Stimulated activated CD4-positive, alpha-beta T cell treated with anti-CD3 and anti-CD28 coated beads, Interleukin-15, amount 100 ng/mL, for 24 hours (primary cell): ENCODE measurements around the gene TOLLIP.

Source experiments
- DNase-seq: peaks from one replicate; pipeline ENCODE4 v3.0.0-alpha.2; 2020

Gene TOLLIP

DNA sequence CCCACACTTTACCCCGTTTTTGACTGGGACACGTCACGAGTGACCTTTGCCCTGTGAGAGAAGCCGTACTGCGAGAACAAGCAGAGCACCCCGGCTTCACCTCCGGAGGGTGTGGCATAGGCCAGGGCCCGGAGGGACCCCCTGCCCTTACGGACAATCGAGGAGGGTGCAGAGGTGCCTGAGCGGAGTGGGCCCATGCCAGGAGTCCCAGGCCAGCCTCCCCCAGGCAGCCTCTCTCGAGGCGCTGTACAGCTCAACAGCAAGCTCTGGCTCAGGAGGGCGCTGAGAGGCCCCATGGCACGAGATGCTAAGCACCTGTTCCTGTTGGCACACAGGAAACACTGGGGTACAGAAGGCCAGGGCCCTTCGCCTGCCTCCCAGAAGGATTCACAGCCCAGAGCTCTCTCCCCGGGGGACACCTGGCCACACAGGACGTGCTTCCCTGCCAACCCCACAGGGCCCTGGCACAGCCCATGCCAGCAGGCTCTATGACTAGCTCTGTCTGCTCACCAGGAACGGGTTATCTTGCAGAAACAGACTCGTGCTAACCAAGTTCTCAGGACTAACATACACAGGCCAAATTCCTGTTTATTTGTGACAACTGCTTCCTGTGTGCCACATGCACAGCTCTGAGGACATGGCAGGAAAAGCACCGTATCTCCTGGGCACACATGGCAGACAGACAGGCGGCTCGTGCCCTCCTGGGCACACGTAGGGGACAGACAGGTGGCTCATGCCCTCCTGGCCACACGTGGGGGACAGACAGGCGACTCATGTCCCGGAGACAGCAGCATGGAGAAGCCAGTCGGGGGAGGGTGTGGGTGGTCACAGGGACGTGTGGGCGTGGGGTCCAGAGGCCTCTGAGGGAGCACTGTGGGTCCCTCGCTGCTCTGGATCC, 11.6 kb downstream of the TOLLIP start:
- DNase-seq, result no peak

DNA sequence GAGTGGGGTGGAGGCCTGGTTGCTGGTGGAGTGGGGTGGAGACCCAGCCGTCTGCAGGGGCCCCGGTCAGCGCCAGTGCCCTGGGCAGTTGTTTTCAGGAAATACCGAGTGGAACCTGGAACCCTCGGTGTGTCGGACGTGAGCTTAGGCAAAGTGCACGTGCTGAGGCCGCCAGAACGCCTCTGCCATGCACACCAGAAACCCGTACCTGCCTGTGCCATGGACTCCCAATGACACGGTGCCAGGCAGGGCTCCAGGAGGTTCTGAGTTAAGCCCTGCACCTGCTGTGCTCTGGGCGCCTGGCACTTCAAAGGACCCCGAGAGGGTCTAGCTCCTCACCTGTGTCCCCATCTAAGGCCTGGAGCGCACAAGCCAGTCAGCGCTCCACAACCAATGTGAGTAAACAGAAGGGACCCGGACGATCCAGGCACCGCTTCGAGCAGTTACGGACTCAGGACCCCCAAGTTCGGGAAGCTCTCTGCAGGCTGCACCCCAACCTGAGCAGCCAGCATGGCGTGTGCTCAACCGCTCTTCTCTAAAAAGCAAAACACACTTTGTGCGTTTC, 12.3 kb downstream of the TOLLIP start:
- no peak for DNase-seq

DNA sequence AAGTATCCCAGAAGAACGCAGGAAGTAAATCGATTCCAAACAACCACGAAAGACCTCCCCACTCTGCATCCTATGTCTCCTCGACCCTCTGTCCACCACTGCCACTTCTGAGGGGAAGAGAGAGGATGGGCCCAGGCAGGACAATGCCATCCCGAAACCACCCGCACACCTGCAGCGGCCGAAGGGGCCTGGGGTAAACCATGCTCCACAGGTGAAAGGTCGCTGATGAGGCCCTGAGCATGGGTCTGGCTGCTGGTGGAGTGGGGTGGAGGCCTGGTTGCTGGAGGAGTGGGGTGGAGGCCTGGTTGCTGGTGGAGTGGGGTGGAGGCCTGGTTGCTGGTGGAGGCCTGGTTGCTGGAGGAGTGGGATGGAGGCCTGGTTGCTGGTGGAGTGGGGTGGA, 13.1 kb downstream of the TOLLIP start:
- DNase-seq, result no peak

DNA sequence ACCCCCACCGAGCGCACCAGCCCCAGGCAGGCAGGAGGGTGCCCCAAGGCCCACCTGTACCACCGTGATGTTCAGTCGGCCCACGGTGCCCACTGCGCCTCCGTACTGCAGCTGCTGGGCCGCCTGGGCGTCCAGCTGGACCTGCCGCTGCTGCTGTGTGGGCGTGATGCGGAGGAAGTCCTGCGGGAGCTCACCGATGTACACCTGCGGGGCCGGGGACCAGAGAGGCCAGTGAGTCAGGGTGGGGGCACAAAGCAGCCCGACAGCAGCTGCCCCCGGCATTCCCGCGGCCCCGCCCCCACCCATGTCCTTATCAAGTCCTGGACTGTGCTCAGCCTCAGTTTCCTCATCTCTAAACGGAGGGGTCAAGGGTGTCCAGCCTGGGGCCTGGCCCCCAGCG, 13.8 kb downstream of the TOLLIP start:
- no peak for DNase-seq

DNA sequence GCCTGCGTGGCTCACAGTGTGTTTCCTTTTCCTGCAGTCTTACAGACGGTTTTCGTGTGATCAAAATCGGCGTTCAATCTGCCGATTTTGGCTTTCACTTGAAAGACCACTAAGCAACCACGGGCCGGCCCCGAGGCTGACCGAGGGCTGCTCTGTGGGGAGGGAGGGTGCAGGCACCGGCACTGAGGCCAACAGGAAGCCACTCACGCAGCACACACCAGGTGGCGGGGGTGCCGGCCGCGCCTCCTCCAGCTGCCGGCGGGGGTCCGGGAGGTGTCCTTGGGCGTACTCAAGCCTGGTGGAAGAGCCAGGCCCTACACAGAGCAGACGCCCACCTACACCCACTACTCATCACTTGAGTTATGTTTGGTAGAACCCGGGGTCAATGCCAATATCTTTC, 14.3 kb downstream of the TOLLIP start:
- DNase-seq, result no peak

DNA sequence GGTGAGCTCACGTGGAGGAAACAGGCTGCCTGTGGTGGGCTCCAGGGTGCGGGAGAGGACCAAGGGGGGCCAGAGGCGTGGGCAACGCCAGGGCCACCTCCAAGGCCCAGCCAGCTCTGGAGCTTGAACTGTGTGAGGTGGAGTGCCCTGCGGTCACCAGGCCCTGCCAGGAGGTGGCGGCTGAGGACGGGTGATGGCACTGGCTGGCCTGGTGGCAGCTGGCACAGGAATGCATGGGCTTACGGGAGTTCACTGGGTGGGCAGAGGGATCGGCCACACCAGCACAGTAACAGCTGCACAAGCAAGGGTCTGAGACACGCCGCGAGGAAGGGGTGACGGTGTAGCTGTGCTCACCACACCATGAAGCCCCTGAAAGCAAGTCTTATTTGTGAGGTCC, 15.8 kb downstream of the TOLLIP start:
- DNase-seq, result peak; percentile 24

DNA sequence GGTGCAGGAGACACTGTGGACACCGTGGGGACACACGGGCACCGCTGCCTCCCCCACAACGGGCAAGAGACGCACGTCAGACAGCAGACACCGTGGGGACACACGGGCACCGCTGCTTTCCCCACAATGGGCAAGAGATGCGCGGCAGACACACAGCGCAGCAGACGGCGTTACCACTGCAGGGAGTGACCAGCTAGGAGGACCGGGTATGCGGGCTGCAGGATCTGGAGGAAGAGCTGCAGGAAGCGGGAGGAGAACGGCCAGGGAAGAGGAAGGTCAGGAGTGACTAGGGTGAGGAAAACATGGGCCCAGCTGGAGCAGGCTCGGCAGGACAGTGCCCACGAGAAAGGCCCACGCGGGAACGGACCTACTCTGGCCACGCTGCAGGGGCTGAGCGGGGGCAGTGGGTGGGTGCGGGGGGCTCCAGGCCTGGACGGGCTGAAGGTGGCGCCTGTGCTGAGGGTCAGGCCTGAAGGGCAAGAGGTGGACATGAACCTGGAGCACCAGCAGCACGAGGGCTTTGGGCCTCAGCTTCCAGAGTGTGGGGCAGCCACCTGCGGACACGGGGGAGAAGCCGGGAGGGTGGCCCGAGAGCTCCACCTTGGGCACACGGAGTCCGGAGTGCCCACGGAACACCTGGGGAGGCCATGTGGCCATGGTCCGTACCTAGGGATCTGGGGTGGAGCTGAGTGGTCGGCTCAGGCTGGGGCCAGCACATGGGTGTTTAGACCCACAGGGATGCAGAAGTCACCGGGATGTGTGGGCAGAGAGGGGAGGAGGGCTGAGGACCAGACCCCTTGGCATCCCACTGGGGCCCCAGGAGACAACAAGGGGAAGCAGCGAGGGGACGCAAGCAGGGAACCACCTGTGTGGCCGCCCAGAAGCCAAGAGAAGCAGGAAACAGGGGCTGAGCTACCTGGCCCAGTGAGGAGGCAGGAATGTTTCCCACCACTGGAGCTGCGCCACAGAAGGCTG, 16.5 kb downstream of the TOLLIP start:
- no peak for DNase-seq

DNA sequence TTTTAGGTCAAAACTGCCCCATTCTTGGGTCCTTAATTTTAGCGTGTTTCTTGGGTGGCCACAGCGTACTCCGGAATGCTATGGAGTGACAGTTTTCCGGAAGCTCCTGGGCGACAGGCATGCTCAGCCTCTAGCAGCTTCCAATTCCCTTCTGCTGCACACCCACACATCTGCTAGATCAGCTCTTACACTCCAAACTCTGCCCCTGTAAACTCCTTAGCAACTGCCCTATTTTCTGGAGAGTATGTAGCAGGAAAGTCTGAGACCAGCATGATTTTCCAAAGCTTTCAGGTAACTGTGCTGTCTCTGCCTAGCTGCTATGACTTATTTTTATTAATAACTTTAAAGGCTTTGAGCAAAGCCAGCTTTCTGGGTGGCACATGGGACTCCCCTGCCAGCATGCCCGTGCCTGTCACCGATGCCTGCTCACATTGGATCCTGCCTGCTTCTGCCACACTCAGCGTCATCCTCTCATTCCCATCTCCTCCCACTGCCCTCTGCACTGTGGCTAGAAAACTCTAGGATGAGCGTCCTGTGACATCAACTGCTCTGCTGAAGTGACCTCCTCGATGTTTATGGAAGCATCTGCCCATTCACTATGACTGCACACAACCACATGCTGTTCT, 17.3 kb downstream of the TOLLIP start:
- DNase-seq, result no peak

DNA sequence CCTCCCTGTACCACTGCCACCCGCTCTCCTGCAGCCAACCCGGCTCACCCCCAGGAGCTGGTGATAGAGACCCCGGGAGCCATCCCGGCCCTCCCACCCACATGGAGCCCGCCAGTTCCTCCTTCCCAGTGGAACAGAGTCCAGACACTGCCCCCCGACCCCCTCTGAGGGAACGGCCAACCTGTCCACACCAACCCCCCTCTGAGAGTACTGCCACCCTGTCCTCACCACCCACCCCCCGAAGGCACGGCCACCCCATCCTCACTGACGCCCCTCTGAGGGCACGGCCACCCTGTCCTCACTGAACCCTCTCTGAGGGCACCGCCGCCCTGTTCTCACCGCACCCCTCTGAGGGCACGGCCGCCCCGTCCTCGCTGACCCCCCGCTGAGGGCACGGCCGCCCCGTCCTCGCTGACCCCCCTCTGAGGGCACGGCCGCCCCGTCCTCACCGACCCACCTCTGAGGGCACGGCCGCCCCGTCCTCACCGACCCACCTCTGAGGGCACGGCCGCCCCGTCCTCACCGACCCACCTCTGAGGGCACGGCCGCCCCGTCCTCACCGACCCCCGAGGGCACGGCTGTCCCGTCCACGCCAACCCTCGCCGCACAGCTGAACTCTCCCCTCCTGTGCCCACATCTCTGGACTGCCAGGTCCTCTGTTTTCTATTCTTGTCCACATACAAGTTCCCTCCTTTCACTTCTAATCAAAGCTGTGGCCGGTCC, 18.0 kb downstream of the TOLLIP start:
- no peak for DNase-seq

DNA sequence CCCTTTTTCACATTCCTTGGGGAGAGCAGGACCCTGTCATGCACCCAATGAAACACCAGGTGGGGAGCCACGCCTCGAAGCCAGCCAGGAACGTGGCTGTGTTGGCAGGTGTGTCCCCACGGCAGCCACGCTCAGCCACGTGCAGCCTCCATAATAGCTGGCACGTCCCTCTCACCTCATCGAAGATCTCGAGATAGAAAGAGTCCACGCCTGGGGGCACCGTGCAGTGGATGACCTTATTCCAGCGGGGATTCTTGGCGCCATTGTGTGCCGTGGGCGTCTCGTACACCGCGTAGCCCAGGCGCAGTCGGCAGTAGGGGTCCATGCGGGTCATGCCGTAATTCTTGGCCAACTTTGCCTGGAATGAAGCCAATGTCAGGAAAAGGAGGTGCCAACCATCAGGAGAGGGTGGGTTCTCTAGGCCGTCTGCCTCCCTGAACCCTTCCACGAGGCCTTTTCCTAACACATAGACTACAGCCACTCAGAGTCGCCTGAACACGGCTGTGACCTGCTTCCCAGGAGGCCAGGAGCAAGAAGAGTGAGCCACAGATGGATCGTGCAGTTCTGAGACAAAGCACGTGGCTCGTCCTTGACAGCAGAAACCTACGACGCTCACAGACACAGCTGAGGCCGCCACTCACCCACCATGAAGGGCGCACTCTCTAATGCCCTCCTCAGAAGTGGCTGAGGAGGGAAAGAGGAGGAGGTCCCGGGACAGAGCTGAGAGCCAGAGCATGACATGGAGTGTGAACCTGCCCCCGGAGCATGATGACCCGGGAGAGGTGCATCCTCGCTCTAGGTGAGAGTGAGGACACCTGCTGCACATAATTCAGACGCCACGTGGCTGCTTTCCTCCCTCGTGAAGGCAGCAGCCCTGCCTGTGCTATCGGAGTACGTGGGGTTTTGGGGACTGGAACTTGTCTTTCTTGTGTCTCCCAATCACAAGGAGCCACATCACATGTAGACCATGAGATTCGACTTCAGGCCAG, 19.1 kb downstream of the TOLLIP start:
- DNase-seq, result no peak

DNA sequence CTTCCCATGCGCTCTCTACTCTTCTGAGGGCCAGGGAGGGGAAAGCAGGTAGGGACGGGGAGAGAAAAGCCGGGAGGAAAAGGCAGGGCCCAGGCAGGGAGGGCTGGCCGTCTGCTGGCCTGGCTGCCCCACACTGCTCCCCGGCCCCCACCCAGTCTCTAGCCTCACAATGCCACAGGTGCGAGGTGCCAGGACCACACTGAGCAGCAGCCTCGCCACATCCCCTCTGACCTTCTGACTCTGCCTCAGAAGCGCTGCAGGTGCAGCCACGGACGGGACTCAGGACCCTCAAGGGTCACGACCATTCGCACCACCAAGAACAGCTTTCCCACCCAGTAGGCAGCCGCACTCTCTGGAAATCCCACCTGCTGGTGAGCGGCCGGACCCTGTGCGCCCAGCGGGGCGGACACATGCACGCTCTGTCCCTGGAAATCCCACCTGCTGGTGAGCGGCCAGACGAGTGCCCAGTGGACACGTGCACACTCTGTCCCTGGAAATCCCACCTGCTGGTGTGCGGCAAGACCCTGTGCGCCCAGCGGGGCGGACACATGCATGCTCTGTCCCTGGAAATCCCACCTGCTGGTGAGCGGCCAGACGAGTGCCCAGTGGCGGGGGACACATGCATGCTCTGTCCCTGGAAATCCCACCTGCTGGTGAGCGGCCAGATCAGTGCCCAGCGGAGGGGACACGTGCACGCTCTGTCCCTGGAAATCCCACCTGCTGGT, 20.1 kb downstream of the TOLLIP start:
- no peak for DNase-seq

DNA sequence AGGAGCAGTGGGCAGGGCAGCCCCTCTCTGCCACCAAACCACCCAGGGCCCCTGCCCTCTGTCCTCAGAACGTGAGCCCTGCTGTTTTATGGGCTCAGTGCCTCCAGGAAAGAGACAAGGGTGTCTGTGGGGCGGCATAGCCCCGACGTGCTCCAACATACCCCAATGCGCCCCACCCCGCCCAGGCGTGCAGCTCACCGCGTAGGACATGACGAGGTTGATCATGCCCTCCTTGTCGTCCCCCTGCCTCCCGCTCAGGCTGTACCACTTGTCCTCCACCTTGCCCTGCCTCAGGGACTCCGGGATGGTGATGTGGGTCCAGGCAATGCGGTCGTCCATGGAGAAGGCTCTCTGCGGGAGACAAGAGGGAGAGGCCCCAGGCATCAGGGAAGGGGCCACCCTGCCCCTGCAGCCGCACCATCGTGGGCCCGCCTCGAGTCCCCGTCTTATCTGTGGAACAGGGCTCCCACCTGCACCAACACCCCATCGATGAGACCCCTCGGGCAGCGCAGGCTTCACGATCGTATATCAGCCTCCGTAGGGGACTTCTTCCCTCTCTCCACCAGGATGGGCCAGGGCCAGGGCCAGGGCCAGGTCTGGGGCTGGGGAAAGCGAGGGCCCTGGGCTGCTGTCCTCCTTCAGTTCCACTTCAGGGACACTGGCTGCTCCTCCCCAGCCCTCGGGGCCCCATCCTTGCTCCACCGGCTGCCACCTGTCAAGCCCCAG, 20.8 kb downstream of the TOLLIP start:
- no peak for DNase-seq

DNA sequence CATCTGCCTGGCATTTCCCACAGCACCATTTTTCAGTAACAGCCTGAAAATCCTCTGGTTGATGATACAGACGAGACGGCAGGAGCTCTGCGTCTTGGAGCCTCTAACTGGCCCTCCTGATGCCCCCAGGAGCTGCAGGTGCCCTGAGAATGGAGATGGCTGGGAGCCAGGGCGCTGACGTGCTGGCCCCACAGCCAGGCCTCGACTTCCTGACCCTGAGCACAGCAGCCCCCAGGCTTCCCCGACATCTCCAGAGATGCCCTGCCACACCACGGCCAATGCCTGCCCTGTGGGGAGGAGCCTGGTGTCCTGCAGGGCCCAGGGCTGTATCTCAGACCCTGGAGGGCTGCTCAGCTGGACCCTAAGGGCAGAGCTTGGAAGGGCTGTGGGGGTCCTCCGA, 21.5 kb downstream of the TOLLIP start:
- DNase-seq, result no peak

DNA sequence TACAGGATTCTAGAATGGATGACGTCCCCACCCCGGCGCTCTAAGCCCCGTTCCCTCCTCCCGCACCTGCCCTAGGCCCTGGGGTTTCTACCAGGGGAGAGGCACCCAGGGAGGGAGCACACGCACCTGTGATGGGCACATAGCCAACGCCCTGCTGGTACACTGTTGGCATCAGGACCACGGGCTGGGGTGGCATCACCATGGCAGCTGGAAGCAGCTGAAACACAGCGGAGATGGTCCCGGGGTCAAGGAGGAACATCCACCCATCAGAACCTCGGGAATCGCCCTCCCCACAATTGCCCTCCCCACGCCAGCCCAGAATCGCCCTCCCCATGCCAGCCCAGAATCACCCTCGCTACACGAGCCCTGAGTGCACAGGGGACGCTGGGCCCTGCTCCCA, 23.6 kb downstream of the TOLLIP start:
- no peak for DNase-seq

DNA sequence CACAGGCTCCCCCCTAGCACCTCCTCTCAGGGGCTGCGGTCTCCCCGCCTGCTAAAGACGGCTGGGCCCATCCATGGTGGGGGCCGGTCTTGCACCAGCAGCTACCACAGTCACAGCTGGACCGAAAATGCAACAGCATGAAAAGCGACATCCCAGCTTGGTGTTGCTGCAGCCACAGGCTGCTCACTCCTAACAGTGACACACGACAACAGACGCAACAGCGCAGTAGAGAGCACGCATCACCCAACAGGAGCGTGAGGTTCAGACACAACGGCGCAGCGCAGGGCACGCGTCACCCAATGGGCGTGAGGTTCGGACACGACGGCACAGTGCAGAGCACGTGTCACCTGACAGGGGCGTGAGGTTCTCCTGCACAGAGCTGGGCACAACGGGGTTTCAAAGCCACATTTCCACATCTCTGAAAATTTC, 24.1 kb downstream of the TOLLIP start:
- DNase-seq, result no peak

DNA sequence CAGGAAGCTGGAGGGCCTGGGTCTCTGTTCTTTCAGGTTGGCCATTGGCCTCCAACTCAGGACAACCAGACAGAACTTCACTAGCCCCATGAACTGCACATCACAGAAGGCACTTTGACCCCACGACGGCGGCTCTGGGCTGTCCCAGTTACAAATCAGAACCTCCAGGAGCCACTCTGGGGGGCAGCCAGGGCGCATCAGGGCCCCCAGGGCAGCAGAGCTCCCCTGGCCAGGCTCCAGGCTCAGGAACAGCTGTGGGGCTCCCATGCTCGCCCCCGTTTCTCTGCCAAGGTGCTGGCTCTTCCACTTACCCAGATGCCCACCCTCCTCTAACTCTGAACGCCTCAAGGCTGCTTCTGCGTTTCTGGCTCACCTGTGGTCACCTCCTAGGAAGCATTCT, 25.5 kb downstream of the TOLLIP start:
- no peak for DNase-seq

DNA sequence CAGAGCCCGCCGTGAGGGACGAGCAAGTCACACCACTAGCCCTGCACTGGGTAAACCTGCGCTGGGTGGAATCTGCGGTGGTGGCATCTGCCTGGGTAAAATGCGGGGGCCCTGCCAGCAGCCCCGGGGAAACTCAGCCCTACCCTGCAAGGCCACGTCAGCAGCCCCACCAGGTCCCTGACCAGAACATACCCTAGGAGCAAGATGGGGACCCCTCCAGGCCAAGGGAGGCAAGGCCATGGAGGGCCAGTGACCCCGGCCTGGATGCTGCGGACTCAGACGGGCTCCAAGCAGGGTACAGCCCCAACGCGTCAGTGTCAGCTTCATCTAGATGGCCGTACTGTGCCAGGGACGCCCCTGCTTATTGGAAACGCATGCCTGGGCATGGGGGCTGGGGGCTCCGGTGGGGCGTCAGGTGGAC, 26.3 kb downstream of the TOLLIP start:
- no peak for DNase-seq

DNA sequence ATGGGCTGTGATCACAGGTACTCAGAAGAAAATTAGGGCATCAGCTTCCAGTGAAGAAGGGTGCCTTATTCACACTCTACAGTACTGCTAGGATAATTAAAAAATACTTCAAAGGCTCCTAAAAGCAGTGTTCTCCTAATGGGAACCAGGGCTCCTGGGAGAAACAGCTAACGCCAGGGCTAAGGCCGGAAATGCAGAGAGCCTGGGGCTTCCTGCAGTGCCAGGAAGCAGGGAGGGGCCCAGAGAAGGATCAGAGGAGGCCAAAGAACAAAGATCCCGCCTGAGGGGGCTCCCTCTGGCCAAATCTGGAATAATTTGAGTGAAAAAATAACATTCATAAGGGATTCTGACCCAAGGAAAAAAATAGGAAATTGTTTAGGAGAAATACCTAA, 27.5 kb downstream of the TOLLIP start:
- no peak for DNase-seq

DNA sequence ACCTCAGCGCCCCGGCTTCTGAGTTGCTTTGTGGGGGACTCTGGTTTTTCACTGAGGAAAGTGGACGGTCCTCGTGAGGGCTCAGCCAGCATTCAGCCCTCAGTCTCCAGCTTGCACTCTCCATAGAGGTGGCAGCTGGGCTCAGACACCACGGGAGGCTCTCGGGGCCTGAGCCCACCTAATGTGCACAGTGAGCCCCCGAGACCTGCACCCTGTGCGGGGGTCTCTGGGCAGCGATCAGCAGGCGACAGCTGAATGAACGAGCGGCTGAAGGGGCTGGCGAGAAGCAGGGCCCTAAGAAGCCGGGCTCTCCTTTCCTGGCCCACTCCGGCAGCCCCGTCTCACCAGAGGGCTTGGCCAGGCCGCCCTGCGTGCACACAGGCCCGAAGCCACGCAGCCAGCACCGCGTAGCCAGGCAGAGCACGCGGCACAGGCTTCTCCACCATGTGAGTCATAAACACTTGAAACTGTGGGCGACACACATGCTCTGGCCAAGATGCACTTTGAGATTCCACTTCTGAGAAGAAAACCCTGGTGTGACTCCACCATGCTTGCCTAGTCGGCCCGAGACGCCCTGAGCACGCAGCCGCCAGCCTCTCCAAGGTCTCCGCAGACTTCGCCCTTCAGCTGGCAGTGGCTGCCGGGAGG, 28.0 kb downstream of the TOLLIP start:
- DNase-seq, result no peak
